SK-N-SH (cell line): ENCODE data around the gene NEIL3. TPM values are rescaled to one million over a fixed set of nuclear protein-coding genes. Genes with fewer than 3 reads are reported as not detected.

ENCODE experiments used
- CTCF ChIA-PET: fragments of 300-600, 350-600 bp; formaldehyde crosslinking; extraction: SDS; loops from one replicate; lab custom pipeline; 2021; lab: Yijun Ruan, JAX
- POLR2A ChIA-PET: fragments of 350-600 bp; sonication (Branson Sonifier 250); formaldehyde crosslinking; extraction: SDS; loops from one replicate; lab custom pipeline; 2020; ENCODE audit warnings: antibody characterized with exemption, inconsistent platforms; lab: Yijun Ruan, JAX
- DNase-seq: peaks from one replicate; pipeline ENCODE4 v3.0.0; 2012
- H2AFZ ChIP-seq: fragments of 200-600 bp; sonication (generic); 2 replicates; pipeline ENCODE4 v1.8.1; 2016; ENCODE audit warnings: antibody characterized with exemption, mild to moderate bottlenecking, low read depth
- H3F3A ChIP-seq: fragments of 200-600 bp; sonication (generic); replicated peaks from 2 replicates; pipeline ENCODE3; 2016; ENCODE audit warnings: antibody characterized with exemption, mild to moderate bottlenecking; ENCODE audit not compliant: insufficient read depth
- H3K27ac ChIP-seq, 2 experiments: fragments of 200-500 bp in 1 of 2; fragments of 200-600 bp in 1 of 2; sonication (Bioruptor generic) in 1 of 2; sonication (generic), shearing (Covaris generic) in 1 of 2; 2 replicates each; pipeline versions ENCODE4 v1.5.1 to v1.6.1; 2014 to 2016; ENCODE audit warnings: low read depth in 2 of 2, inconsistent platforms in 1 of 2, low read length in 1 of 2, mild to moderate bottlenecking in 1 of 2, mixed read lengths in 1 of 2
- H3K27me3 ChIP-seq: fragments of 200-600 bp; sonication (generic), shearing (Covaris generic); 2 replicates; pipeline ENCODE4 v1.6.1; 2016; ENCODE audit warnings: mixed run types; ENCODE audit not compliant: insufficient read depth
- H3K36me3 ChIP-seq, 2 experiments: fragments of 200-500 bp in 1 of 2; fragments of 200-600 bp in 1 of 2; sonication (Bioruptor generic) in 1 of 2; sonication (generic) in 1 of 2; replicated peaks in 1 of 2; 2 replicates each; pipeline versions ENCODE3 to v1.5.1; 2014 to 2016; ENCODE audit warnings: low read length in 1 of 2, mild to moderate bottlenecking in 1 of 2; ENCODE audit not compliant: insufficient read depth in 2 of 2, control insufficient read depth in 1 of 2
- H3K4me1 ChIP-seq, 2 experiments: fragments of 200-500 bp in 1 of 2; fragments of 200-600 bp in 1 of 2; sonication (Bioruptor generic) in 1 of 2; sonication (generic), shearing (Covaris generic) in 1 of 2; 2 replicates each; pipeline versions ENCODE4 v1.5.1 to v1.6.1; 2014 to 2016; ENCODE audit warnings: low read depth in 1 of 2, low read length in 1 of 2, mixed run types in 1 of 2; ENCODE audit not compliant: insufficient read depth in 2 of 2, control insufficient read depth in 1 of 2
- H3K4me2 ChIP-seq: fragments of 200-600 bp; sonication (generic), shearing (Covaris generic); 2 replicates; pipeline ENCODE4 v1.6.1; 2017; ENCODE audit warnings: mixed run types
- H3K4me3 ChIP-seq, 2 experiments: fragments of 200-500 bp in 1 of 2; fragments of 200-600 bp in 1 of 2; sonication (Bioruptor generic) in 1 of 2; sonication (generic), shearing (Covaris generic) in 1 of 2; 2 replicates each; pipeline versions ENCODE4 v1.5.1 to v1.8.1; 2014 to 2016; ENCODE audit warnings: low read depth in 2 of 2, inconsistent platforms in 1 of 2, low read length in 1 of 2, mild to moderate bottlenecking in 1 of 2, mixed read lengths in 1 of 2, moderate library complexity in 1 of 2
- H3K79me2 ChIP-seq: fragments of 200-600 bp; sonication (generic); 2 replicates; pipeline ENCODE4 v1.8.1; 2017; ENCODE audit warnings: mild to moderate bottlenecking; ENCODE audit not compliant: insufficient read depth
- H3K9ac ChIP-seq: fragments of 200-600 bp; sonication (generic); 2 replicates; pipeline ENCODE4 v1.6.1; 2017; ENCODE audit warnings: mixed run types
- H3K9me2 ChIP-seq: fragments of 200-600 bp; sonication (generic); 2 replicates; pipeline ENCODE4 v1.6.1; 2017; ENCODE audit warnings: mixed run types
- H3K9me3 ChIP-seq: fragments of 200-600 bp; sonication (generic); 2 replicates; pipeline ENCODE4 v1.6.1; 2017; ENCODE audit warnings: mixed run types, mild to moderate bottlenecking, moderate library complexity
- H4K20me1 ChIP-seq: fragments of 200-600 bp; sonication (generic); 2 replicates; pipeline ENCODE4 v1.6.1; 2017; ENCODE audit warnings: mild to moderate bottlenecking, mixed run types; ENCODE audit not compliant: insufficient read depth
- CHD2 ChIP-seq: fragments of 150-350 bp; IDR thresholded peaks from 2 replicates; pipeline ENCODE4 v1.6.1; 2018; ENCODE audit warnings: low read length; ENCODE audit not compliant: partially characterized antibody
- CTCF ChIP-seq: fragments of 200-600 bp; sonication (generic); IDR thresholded peaks from 2 replicates; pipeline ENCODE4 v1.6.1; 2017; ENCODE audit warnings: antibody characterized with exemption, mild to moderate bottlenecking, moderate library complexity
- FOSL2 ChIP-seq: IDR thresholded peaks from 2 replicates; pipeline ENCODE4 v1.4.0; 2012; ENCODE audit warnings: low read depth, mild to moderate bottlenecking, moderate library complexity, borderline replicate concordance
- FOXM1 ChIP-seq: IDR thresholded peaks from 2 replicates; pipeline ENCODE4 v1.4.0; 2012; ENCODE audit warnings: low read depth, mild to moderate bottlenecking
- GABPA ChIP-seq: IDR thresholded peaks from 2 replicates; pipeline ENCODE4 v1.4.0; 2012; ENCODE audit warnings: low read depth, mild to moderate bottlenecking
- JUND ChIP-seq: IDR thresholded peaks from 2 replicates; pipeline ENCODE4 v1.4.0; 2012
- MAX ChIP-seq: IDR thresholded peaks from 2 replicates; pipeline ENCODE4 v1.4.0; 2012; ENCODE audit warnings: low read depth
- MXI1 ChIP-seq: IDR thresholded peaks from 2 replicates; pipeline ENCODE4 v1.6.1; 2012; ENCODE audit warnings: mild to moderate bottlenecking, low read depth, low read length, improper control_type of control experiment
- NFIC ChIP-seq: IDR thresholded peaks from 2 replicates; pipeline ENCODE4 v1.4.0; 2012; ENCODE audit warnings: borderline replicate concordance
- PBX3 ChIP-seq: IDR thresholded peaks from 2 replicates; pipeline ENCODE4; 2012
- POLR2AphosphoS5 ChIP-seq: IDR thresholded peaks from 2 replicates; pipeline ENCODE4 v1.6.1; 2012; ENCODE audit warnings: low read depth, low read length
- RAD21 ChIP-seq: IDR thresholded peaks from 2 replicates; pipeline ENCODE4 v1.6.1; 2012; ENCODE audit warnings: mild to moderate bottlenecking, low read length
- RCOR1 ChIP-seq: fragments of 150-350 bp; IDR thresholded peaks from 2 replicates; pipeline ENCODE4 v1.6.1; 2017; ENCODE audit warnings: antibody characterized with exemption, low read length
- REST ChIP-seq: IDR thresholded peaks from 2 replicates; pipeline ENCODE4 v1.6.1; 2012; ENCODE audit warnings: mild to moderate bottlenecking, low read depth, low read length, moderate library complexity
- SIN3A ChIP-seq: IDR thresholded peaks from 2 replicates; pipeline ENCODE4 v1.6.1; 2012; ENCODE audit warnings: low read depth, mild to moderate bottlenecking, low read length, moderate library complexity, borderline replicate concordance
- SMC3 ChIP-seq: IDR thresholded peaks from 2 replicates; pipeline ENCODE4 v1.6.1; 2012; ENCODE audit warnings: low read depth, low read length, improper control_type of control experiment
- TAF1 ChIP-seq: IDR thresholded peaks from 2 replicates; pipeline ENCODE4 v1.6.1; 2012; ENCODE audit warnings: low read depth, mild to moderate bottlenecking, low read length, moderate library complexity, borderline replicate concordance
- YY1 ChIP-seq: IDR thresholded peaks from 2 replicates; pipeline ENCODE4 v1.4.0; 2012; ENCODE audit warnings: low read depth, mild to moderate bottlenecking
- WGBS: methylation state at CpG from one replicate; pipeline ENCODE4 v1.1.6; 2017; ENCODE audit warnings: low lambda C conversion rate; 5-methylcytosine and 5-hydroxymethylcytosine counted together
- polyA plus RNA-seq, 3 experiments: library from polyadenylated mRNA; depleted of rRNA; stranded (reverse); fragments of >200 nt; gene quantifications; 2 replicates each; pipeline ENCODE4 v1.2.3, GENCODE V29; 2012

The NEIL3 gene
- polyA plus RNA-seq, 1 of the 3 experiments (the other 2 are of a cell fraction) = 3.6 TPM

GRCh38 chr4:177401658-177402273 is 92.1 kb downstream of the NEIL3 start:
- no peak overlapping the region for H2AFZ ChIP-seq
- no peaks in the 10 kb centered on the region for H3F3A ChIP-seq
- no peak for DNase-seq
- H3K79me2 ChIP-seq = no peaks in the 10 kb centered on the region
- no peak overlapping the region for H3K27ac ChIP-seq
- H3K9me3 ChIP-seq = no peaks in the 10 kb centered on the region
- no peaks in the 10 kb centered on the region; a peak in 2 of 4 replicates for H3K4me1 ChIP-seq
- 76% methylated on average over 5 of the region's 5 CpGs for WGBS
- no peak overlapping the region for H3K4me2 ChIP-seq
- CTCF ChIA-PET = no interaction called here
- TF ChIP-seq CHD2 (no peak), GABPA (no peak), FOXM1 (no peak), FOSL2 (no peak), NFIC (no peak), PBX3 (no peak), TAF1 (no peak), POLR2AphosphoS5 (no peak)
- TF ChIP-seq, all 33 proteins: peak for 0
- H4K20me1 ChIP-seq = no peaks in the 10 kb centered on the region
- H3K9me2 ChIP-seq = no peaks in the 10 kb centered on the region
- H3K27me3 ChIP-seq = no peaks in the 10 kb centered on the region
- no peaks in the 10 kb centered on the region for H3K36me3 ChIP-seq
- no peak overlapping the region for H3K9ac ChIP-seq
- POLR2A ChIA-PET = no interaction called here
- H3K4me3 ChIP-seq = no peak overlapping the region

GRCh38 chr4:177403746-177404145 is 94.1 kb downstream of the NEIL3 start:
- H3K27ac ChIP-seq = no peak overlapping the region
- TF ChIP-seq PBX3 (no peak), SMC3 (no peak), NFIC (no peak), GABPA (no peak), CTCF (no peak), MAX (no peak), REST (no peak), RCOR1 (no peak), FOXM1 (no peak), JUND (no peak), RAD21 (no peak), SIN3A (no peak), MXI1 (no peak), YY1 (no peak)
- POLR2A ChIA-PET = no interaction called here
- no peak for DNase-seq
- H3K9me3 ChIP-seq = no peaks in the 10 kb centered on the region
- H3K9ac ChIP-seq = no peak overlapping the region
- CTCF ChIA-PET = no interaction called here
- H3K36me3 ChIP-seq = no peaks in the 10 kb centered on the region
- no peak overlapping the region for H3K4me2 ChIP-seq
- H3K9me2 ChIP-seq = no peaks in the 10 kb centered on the region
- no peaks in the 10 kb centered on the region; a peak in 2 of 4 replicates for H3K4me1 ChIP-seq
- H3K27me3 ChIP-seq = no peaks in the 10 kb centered on the region
- H2AFZ ChIP-seq = peak overlapping the region; percentile 8; the same call in 1 of the 2 replicates
- WGBS = 46% methylated on average over 6 of the region's 6 CpGs
- no peaks in the 10 kb centered on the region for H3F3A ChIP-seq
- no peaks in the 10 kb centered on the region for H4K20me1 ChIP-seq
- no peaks in the 10 kb centered on the region for H3K79me2 ChIP-seq
- H3K4me3 ChIP-seq = no peak overlapping the region
